GM18517 (cell line): Measurements from ENCODE around the gene OR10AG1.

Source experiments
- ATAC-seq: cut with Tn5 transposase; IDR thresholded peaks from one replicate; pipeline ENCODE4 v1.9.1; 2021; ENCODE audit warnings: mild to moderate bottlenecking, moderate library complexity; ENCODE audit not compliant: unreplicated experiment

The OR10AG1 gene, protein sequence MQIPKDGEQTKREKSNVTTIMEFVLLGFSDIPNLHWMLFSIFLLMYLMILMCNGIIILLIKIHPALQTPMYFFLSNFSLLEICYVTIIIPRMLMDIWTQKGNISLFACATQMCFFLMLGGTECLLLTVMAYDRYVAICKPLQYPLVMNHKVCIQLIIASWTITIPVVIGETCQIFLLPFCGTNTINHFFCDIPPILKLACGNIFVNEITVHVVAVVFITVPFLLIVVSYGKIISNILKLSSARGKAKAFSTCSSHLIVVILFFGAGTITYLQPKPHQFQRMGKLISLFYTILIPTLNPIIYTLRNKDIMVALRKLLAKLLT

DNA sequence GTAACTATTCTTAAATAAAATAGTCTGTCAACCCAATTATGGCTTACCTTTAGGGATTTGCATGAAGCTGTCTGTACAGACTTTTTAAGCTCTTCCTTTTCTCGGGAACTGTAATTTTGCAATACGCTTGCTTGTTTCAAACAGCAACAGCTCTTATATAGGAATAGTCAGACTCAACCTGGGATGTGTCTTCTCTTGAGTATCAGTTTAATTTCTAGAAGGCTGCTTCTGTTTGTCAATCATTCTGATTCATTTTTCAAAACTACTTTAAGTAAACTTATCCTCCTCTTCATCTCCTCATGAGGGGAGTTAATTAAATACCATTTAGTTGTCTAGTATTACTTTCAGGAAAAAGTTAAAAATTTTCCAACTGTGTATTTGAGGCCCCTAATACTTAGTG is at the start of gene OR10AG1:
Gene OR10AG1, minus strand, starts transcription at position 101 of the 400 bp plus-strand sequence. Its CDS starts 38 bp downstream, at position 63.
- ATAC-seq, result no peak

DNA sequence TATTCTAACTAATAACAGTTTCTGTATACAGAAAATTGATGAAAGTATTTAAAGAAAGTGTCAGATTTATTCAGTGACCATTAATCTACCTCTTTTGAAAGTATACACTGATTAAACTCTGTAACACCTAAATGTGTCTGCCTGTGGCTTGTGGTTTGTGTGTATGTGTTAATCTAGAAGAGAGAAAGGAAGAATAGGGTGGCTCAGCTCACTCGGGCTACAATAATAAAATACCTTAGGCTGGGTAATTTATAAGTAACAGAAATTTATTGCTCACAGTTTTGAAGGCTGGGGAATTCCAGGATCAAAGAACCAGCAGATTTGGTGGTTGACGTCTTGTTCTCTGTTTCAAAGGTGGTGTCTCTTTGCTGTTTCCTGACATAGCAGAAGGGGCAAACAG is 44.1 kb upstream of the OR10AG1 start:
- no peak for ATAC-seq

DNA sequence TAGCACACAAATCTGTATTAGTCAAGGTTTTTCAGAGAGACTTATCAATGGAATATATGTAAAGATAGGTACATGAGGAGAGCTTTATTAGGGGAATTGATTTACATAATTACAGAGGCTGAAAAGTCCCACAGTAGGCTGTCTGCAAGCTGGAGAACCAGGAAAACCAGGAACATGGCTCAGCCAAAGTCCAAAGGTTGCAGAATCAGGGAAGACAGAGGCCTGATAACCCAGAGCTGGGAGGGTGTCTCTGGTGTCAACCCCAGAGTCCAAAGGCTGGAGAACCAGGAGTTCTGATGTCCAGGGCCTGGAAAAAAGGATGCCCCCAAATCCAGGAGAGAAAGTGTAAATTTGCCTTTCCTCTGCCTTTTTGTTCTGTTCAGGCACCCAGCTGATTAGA is 41.0 kb upstream of the OR10AG1 start:
- ATAC-seq, result no peak

DNA sequence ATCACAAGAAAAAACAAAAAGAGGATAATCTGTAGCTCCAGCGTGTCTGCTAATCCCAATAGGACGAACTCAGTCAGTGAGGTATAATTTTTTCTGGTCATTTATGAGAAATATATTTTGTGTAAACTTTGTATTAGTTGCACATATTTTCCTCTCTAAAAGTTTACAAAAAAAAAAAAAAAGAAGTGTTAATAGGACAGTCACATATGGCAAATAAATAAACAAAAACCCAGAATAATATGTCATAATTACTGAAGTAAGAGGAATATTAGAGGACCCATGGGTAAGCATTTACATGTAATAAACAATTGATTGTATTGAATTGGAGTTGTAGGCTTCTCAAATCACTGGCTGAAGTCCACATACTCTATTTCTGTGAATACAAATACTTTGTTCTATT is 24.8 kb upstream of the OR10AG1 start, which contains the start of gene OR5F1:
Gene OR5F1, minus strand, starts transcription at position 101 of the 400 bp plus-strand sequence. Its CDS starts 0 bp downstream, at position 101.
- no peak for ATAC-seq

DNA sequence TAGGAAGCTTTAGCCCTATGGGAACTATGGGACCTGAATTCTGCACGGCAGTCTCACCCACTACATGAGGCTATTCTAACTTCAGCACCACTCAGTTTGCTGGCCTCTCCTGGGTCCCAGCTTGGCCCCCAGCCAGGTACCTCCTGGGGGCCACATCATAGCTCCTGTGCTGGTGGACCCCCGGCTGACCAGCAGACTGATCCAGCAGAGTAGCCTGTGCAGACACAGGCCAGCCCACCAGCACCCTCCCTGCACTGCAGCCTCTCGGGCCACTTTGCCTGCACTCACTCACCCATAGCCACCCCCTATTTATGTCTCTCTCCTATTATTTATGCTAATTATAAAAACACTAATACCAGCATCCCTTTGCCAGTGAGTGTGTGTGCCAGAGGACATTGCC is 1.2 kb upstream of the OR10AG1 start:
- ATAC-seq, result no peak

DNA sequence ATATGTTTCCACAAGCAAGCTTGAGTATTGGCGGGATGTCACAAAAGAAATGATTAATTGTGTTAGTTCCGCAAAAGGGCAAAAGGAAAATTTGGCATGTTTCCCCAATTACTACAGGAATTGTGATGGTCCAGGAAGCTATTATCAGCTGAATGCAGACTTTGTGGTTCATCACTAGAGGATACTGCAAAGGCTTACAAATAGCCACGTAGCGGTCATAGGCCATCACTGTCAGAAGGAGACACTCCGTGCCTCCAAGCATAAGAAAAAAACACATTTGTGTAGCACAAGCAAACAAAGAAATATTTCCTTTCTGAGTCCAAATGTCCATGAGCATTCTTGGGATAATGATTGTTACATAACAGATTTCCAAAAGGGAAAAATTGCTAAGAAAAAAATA is 1.8 kb downstream of the OR10AG1 start:
- ATAC-seq, result no peak

DNA sequence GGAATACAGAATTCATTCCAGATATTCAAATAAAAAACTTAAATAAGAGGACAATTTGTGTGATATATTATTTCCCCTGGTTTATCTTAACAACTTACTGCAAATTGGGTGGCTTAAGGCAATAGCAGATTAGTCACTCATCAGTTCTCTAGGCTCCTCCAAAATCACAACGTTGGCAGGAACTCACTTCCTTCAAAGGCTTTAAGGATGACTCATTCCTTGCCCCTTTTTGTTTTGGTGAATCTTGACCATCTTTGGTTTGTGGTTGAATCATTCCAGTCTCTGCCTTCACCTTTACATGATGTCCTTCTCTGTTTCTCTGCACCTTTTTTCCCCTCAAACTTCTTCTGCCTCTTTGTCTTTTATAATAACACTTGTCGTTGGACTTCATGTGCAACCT is 3.4 kb downstream of the OR10AG1 start:
- ATAC-seq, result no peak

DNA sequence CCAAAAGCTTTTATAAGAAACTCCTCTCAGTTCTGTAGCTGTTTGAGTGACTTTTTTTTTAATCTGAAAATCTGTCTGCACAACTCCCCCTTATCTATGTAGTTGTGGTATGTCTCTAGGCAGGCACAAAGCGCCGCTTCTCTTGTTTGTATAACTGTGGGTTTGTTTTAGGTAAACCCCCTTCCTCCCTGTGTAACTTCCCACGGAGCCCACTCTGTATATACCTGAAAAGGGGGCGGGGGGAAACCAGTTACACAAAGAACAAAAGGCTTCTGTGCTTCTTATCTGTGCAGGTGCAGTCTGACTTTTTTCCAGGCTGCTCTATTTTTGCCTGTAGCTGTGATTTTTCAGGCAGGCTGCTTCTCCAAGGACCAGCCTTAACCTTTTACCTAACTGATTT is 13.2 kb downstream of the OR10AG1 start:
- no peak for ATAC-seq

DNA sequence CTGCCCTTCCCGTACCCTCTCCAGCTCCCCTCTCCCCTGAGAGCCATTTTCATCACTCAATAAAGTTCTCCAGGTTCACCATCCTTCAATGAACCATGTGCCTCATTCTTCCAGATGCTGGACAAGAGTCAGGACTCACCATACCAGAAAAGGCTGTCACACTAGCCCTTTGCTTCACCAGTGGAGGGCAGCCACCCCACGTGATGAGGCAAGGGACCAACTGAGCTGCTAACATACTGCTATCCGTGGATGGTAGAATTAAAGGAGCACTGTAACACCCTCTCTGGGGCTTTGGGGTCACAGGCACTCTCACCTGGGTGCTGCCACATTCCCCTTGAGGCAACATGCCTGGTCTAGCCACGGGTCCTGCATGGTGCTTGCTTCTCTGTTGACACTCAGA is 20.4 kb downstream of the OR10AG1 start:
- ATAC-seq, result no peak

DNA sequence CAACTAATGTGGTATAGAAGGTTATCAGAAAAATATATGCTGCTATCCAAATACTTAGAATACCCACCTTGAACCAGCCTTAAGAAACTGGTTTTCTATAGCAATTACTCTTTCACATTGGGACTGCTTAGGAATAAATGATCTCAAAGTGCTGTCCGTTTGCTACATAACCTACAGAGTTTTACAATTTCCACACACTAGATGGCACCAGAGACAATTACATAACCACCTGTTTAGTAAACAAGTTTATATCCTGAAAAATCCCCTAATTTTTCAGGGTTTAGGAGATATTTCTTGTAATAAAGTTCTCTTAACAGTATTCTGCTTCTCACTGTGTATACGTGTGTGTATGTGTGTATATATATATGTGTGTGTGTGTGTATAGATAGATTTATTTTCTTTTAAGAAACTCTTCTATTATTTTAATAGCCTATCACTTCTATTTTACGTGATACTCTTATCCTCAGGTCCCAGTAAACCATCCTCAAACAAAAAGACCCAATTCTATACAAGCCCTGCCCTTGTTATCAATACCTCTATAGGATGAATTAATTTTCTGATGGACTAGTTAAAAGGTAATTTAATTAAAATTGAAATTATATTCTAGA is 26.9 kb downstream of the OR10AG1 start:
- no peak for ATAC-seq

DNA sequence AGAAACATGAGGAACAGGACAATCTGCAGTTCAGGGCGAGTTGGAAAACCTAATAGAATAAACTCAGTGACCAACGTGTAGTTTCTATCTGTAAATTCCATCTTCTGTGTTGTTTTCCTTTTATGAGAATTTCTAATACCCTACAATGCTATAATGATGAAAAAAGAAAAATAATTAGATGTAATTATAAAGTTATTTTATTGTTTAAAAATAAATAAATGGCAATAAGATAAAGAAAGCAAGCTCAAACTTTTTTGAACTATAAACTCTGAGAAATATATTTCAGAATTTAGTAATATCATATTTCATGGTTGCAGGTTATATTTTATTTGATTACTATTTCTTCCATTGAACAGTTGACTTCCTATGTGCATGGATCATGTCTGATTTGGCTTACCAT is 33.4 kb downstream of the OR10AG1 start, which contains the start of gene OR5I1:
Gene OR5I1, minus strand, starts transcription at position 101 of the 400 bp plus-strand sequence. Its CDS starts 0 bp downstream, at position 101.
- ATAC-seq, result no peak

DNA sequence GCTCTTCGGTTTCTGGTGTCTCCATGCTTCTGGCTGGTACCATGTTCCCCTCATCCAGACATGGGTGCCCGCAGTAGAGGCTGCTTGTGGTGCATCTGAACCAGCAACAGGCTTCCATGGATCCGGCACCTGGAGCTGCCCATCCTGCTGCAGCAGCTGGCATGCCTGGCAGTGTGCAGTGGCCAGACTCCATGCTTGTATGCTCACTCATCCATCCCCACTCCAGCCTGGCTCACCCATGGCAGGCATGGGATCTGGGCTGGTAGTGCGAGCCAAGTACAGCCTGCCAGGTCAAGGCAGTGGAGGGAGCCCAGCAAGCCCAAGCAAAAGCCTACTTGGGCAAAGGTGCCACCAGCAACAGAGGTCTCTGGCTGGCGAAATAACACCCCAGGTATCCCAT is 49.2 kb downstream of the OR10AG1 start:
- no peak for ATAC-seq
